SH-SY5Y (cell line): Measurements from ENCODE around the gene HOXA3.

Experiments used
- GATA2 ChIP-seq: IDR thresholded peaks from 2 replicates; pipeline ENCODE4 v1.6.1; 2011; ENCODE audit warnings: mild to moderate bottlenecking, low read depth, low read length
- GATA3 ChIP-seq: IDR thresholded peaks from 2 replicates; pipeline ENCODE4 v1.6.1; 2011; ENCODE audit warnings: low read depth, mild to moderate bottlenecking, low read length, moderate library complexity

DNA sequence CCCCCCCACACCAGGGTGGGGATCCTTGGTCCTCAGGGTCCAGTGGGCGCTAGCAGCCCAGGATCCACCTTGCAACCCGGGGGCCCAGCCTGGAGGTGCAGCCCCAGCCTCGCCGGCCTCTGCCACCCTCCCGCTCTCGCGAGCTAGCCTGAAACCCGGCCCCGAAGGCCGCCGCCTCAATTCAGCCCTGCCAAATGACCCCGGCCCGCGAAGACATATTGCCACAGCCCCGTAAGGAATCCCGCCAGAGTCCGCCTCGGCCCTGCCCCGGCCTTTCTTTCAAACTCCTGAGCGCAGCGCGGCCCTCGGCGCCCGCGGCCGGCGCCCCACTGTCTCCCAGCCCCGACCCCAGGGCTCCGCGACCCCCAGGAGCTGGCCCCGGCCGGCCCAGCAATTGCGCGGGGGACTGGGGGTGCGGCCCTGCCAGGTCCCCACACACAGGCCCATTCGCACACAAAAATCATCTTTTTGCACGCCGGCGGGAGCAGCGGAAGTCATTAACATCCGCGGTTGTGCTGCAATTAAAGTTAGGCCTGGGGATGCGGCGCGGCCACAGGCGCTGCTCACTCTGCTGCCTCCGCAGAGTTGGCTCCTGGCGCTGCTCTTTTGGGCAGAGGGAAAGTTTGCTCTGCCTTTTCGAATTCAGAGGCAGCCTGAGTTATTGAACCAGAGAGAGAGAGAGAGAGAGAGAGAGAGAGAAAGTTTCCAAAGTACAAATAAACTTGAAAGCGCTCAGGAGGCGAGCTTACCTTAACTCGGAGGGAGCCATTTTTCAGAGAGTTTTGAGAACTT lies 12.9 kb downstream of the HOXA3 start:
- no peak for TF ChIP-seq GATA3
- TF ChIP-seq GATA2 = no peak
